Astrocyte (in vitro differentiated cells and primary cell): Measurements from ENCODE around the gene PCBP3. TPM values are rescaled to one million over a fixed set of nuclear protein-coding genes. Genes with fewer than 3 reads are reported as not detected.
"Not testable (repeated sequence)": the region's sequence is repeated elsewhere in the genome, so short reads cannot be mapped to it uniquely, and the experiment has no call there.

Experiments used
- DNase-seq: peaks from one replicate; pipeline ENCODE4 v3.0.0-alpha.2; 2010; ENCODE audit warnings: low read depth
- FAIRE-seq: peaks from 2 replicates; lab custom pipeline; 2011; peaks lifted over from hg19 to GRCh38; lab: Jason Lieb, UNC
- H2AFZ ChIP-seq: 2 replicates; pipeline ENCODE4 v1.6.0; 2012; ENCODE audit warnings: low read depth, low read length, inconsistent platforms
- H3K27ac ChIP-seq: 2 replicates; pipeline ENCODE4 v1.5.1; 2011; ENCODE audit warnings: low read depth, low read length, inconsistent platforms
- H3K27me3 ChIP-seq: 2 replicates; pipeline ENCODE4 v1.6.0; 2011; ENCODE audit warnings: low read length, inconsistent platforms; ENCODE audit not compliant: insufficient read depth
- H3K36me3 ChIP-seq: 2 replicates; pipeline ENCODE4 v1.5.1; 2011; ENCODE audit warnings: low read length, inconsistent platforms; ENCODE audit not compliant: insufficient read depth
- H3K4me1 ChIP-seq: 2 replicates; pipeline ENCODE4 v1.5.1; 2011; ENCODE audit warnings: low read length, inconsistent platforms; ENCODE audit not compliant: insufficient read depth
- H3K4me2 ChIP-seq: 2 replicates; pipeline ENCODE4 v1.6.0; 2012; ENCODE audit warnings: low read length, inconsistent platforms
- H3K4me3 ChIP-seq: 2 replicates; pipeline ENCODE4 v1.5.1; 2011; ENCODE audit warnings: low read depth, mild to moderate bottlenecking, low read length, inconsistent platforms; ENCODE audit not compliant: insufficient read depth
- H3K79me2 ChIP-seq: 2 replicates; pipeline ENCODE4 v1.6.0; 2012; ENCODE audit warnings: mild to moderate bottlenecking, low read length, inconsistent platforms; ENCODE audit not compliant: insufficient read depth
- H3K9ac ChIP-seq: 2 replicates; pipeline ENCODE4 v1.6.0; 2012; ENCODE audit warnings: mild to moderate bottlenecking, low read length, inconsistent platforms
- H3K9me3 ChIP-seq: 2 replicates; pipeline ENCODE4 v1.5.1; 2012; ENCODE audit warnings: low read depth, mild to moderate bottlenecking, low read length, inconsistent platforms; ENCODE audit not compliant: insufficient read depth
- H4K20me1 ChIP-seq: 2 replicates; pipeline ENCODE4 v1.6.0; 2012; ENCODE audit warnings: low read length, inconsistent platforms; ENCODE audit not compliant: insufficient read depth
- H3K27ac Mint-ChIP-seq: one replicate; pipeline ENCODE4 v1.8.0; 2021; ENCODE audit warnings: mild to moderate bottlenecking, mixed read lengths; ENCODE audit not compliant: unreplicated experiment
- H3K27me3 Mint-ChIP-seq: one replicate; pipeline ENCODE4 v1.8.0; 2021; ENCODE audit warnings: low read depth, mixed read lengths; ENCODE audit not compliant: unreplicated experiment
- H3K36me3 Mint-ChIP-seq: one replicate; pipeline ENCODE4 v1.8.0; 2021; ENCODE audit warnings: low read depth, mixed read lengths; ENCODE audit not compliant: unreplicated experiment
- H3K4me1 Mint-ChIP-seq: one replicate; pipeline ENCODE4 v1.8.0; 2021; ENCODE audit warnings: low read depth, mixed read lengths; ENCODE audit not compliant: unreplicated experiment
- H3K4me3 Mint-ChIP-seq: one replicate; pipeline ENCODE4 v1.8.0; 2021; ENCODE audit warnings: mild to moderate bottlenecking, moderate library complexity, mixed read lengths; ENCODE audit not compliant: unreplicated experiment
- H3K9me3 Mint-ChIP-seq: one replicate; pipeline ENCODE4 v1.8.0; 2021; ENCODE audit warnings: mild to moderate bottlenecking, mixed read lengths; ENCODE audit not compliant: unreplicated experiment
- EZH2 ChIP-seq: IDR thresholded peaks from 2 replicates; pipeline ENCODE4 v1.6.1; 2012; ENCODE audit warnings: mild to moderate bottlenecking, low read length, inconsistent platforms; ENCODE audit not compliant: insufficient read depth
- total RNA-seq: library from RNA; stranded (reverse); gene quantifications from 2 replicates; pipeline ENCODE4 v1.2.1, GENCODE V29; 2021
- TF ChIP-seq, protein P1 (sequence below): IDR thresholded peaks from 2 replicates; pipeline ENCODE4 v1.5.1; 2011; ENCODE audit warnings: low read depth, mild to moderate bottlenecking, inconsistent platforms, low read length, moderate library complexity; ENCODE audit not compliant: insufficient read depth

Gene PCBP3
- total RNA-seq, 1 donor from 2014 or later = 1.8 TPM

DNA sequence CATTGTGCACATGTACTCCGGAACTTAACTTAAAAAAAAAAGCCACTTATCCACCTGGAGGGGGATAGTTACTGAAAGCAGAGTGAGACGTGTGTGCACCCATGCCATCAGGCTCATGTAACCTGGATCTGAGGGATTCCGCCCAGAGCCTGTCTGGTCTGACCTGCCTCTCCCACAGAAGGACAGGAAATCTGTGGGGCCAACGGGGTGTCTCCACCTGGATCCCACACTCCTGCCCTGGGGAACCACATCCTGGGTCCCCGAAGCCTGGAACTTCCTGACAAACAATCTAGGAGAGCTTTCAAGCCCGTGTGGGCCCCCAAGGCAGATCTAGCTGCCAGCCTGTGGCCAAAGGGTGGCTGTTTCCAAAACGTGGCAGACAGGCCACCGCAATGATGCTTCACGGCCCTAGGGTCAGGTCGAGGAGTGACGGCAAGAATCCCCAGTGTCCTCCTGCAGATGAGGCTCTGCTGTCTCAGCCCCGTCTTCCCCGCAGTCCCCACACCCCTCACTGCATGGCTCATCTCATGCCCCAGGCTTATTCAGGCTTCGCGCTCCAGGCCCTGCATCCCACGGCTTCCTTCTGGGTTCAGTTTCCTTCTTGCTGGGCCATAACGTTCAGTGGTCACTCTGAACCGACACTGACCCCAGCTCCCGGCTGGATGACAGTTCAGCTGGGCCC is 21.0 kb upstream of the PCBP3 start:
- Histone ChIP-seq H3K27ac (no peak overlapping the region), H2AFZ (no peak overlapping the region), H3K36me3 (no peaks in the 10 kb centered on the region), H3K9me3 (peaks cover 5% of the 10 kb centered on the region), H3K79me2 (no peaks in the 10 kb centered on the region), H3K27me3 (peaks cover 14% of the 10 kb centered on the region), H4K20me1 (no peaks in the 10 kb centered on the region), H3K4me3 (no peak overlapping the region), H3K4me1 (peaks cover 5% of the 10 kb centered on the region), H3K9ac (no peak overlapping the region), H3K4me2 (no peak overlapping the region)
- no peak overlapping the region for H3K27ac Mint-ChIP-seq
- TF ChIP-seq, protein P1, sequence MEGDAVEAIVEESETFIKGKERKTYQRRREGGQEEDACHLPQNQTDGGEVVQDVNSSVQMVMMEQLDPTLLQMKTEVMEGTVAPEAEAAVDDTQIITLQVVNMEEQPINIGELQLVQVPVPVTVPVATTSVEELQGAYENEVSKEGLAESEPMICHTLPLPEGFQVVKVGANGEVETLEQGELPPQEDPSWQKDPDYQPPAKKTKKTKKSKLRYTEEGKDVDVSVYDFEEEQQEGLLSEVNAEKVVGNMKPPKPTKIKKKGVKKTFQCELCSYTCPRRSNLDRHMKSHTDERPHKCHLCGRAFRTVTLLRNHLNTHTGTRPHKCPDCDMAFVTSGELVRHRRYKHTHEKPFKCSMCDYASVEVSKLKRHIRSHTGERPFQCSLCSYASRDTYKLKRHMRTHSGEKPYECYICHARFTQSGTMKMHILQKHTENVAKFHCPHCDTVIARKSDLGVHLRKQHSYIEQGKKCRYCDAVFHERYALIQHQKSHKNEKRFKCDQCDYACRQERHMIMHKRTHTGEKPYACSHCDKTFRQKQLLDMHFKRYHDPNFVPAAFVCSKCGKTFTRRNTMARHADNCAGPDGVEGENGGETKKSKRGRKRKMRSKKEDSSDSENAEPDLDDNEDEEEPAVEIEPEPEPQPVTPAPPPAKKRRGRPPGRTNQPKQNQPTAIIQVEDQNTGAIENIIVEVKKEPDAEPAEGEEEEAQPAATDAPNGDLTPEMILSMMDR = no peak
- TF ChIP-seq EZH2 = no peak
- no peak for DNase-seq
- H3K9me3 Mint-ChIP-seq = peaks cover 14% of the 10 kb centered on the region
- H3K36me3 Mint-ChIP-seq = no peaks in the 10 kb centered on the region
- H3K4me1 Mint-ChIP-seq = no peaks in the 10 kb centered on the region
- no peak for FAIRE-seq
- H3K27me3 Mint-ChIP-seq = peaks cover 47% of the 10 kb centered on the region
- H3K4me3 Mint-ChIP-seq = no peak overlapping the region

DNA sequence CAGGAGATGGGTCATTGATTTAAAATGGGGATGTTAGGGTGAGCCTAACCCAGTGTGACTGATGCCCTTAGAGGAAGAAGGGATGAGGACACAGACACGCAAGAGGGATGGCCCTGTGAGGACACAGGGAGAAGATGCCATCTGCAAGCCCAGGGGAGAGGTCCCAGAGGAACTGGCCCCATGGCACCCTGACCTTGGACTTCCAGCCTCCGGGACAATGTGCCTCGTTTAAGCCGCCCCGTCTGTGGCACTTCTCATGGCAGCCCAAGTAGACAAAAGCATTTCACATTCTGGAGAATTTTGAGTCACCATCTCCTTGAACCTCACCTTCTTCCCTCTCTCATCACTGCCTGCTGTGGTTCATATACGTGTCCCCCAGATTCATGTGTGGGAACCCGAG is 20.1 kb upstream of the PCBP3 start:
- Histone ChIP-seq H3K9me3 (peaks cover 5% of the 10 kb centered on the region), H4K20me1 (no peaks in the 10 kb centered on the region), H3K79me2 (no peaks in the 10 kb centered on the region), H3K4me1 (no peaks in the 10 kb centered on the region), H3K4me3 (no peak overlapping the region), H3K4me2 (no peak overlapping the region), H3K9ac (no peak overlapping the region), H3K27me3 (peaks cover 14% of the 10 kb centered on the region), H3K36me3 (no peaks in the 10 kb centered on the region), H3K27ac (no peak overlapping the region), H2AFZ (no peak overlapping the region)
- no peaks in the 10 kb centered on the region for H3K4me1 Mint-ChIP-seq
- peaks cover 45% of the 10 kb centered on the region for H3K27me3 Mint-ChIP-seq
- H3K4me3 Mint-ChIP-seq = no peak overlapping the region
- TF ChIP-seq, protein P1 = no peak
- no peak for TF ChIP-seq EZH2
- H3K9me3 Mint-ChIP-seq = peaks cover 14% of the 10 kb centered on the region
- no peaks in the 10 kb centered on the region for H3K36me3 Mint-ChIP-seq
- no peak for DNase-seq
- no peak overlapping the region for H3K27ac Mint-ChIP-seq
- no peak for FAIRE-seq

DNA sequence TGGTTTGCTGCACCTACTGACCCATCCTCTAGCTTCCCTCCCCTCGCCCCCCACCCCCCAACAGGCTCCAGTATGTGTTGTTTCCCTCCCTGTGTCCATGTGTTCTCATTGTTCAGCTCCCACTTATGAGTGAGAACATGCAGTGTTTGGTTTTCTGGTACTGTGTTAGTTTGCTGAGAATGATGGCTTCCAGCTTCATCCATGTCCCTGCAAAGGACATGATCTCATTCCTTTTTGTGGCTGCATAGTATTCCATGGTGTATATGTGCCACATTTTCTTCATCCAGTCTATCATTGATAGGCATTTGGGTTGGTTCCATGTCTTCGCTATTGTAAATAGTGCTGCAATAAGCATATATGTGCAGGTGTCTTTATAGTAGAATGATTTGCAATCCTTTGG is 17.4 kb upstream of the PCBP3 start:
- not testable (repeated sequence) for H3K36me3 Mint-ChIP-seq, DNase-seq, H2AFZ ChIP-seq, H3K27ac Mint-ChIP-seq, H3K4me3 ChIP-seq, H3K4me2 ChIP-seq, FAIRE-seq, H3K4me3 Mint-ChIP-seq, H3K27me3 ChIP-seq, H3K9ac ChIP-seq, H3K27ac ChIP-seq, H3K4me1 Mint-ChIP-seq, H3K9me3 ChIP-seq, H3K36me3 ChIP-seq, H4K20me1 ChIP-seq, H3K79me2 ChIP-seq, H3K4me1 ChIP-seq
- H3K27me3 Mint-ChIP-seq = peaks cover 45% of the 10 kb centered on the region
- peaks cover 12% of the 10 kb centered on the region for H3K9me3 Mint-ChIP-seq
